Stimulated activated CD8-positive, alpha-beta memory T cell treated with anti-CD3 and anti-CD28 coated beads, Interleukin-12 subunit alpha, Interleukin-12 subunit beta, amount 100 ng/mL, for 24 hours (primary cell): ENCODE measurements around the gene RALGPS1.
"Not testable (repeated sequence)": the region's sequence is repeated elsewhere in the genome, so short reads cannot be mapped to it uniquely, and the experiment has no call there.

Source experiments
- DNase-seq: peaks from one replicate; pipeline ENCODE4 v3.0.0-alpha.2; 2020; ENCODE audit errors: extremely low read depth

RALGPS1 gene

GRCh38 chr9:127137640-127138360 is 223.2 kb downstream of the RALGPS1 start:
- no peak for DNase-seq

- no peak for DNase-seq
These were observed 223.9 kb downstream of the RALGPS1 start for GRCh38 chr9:127138444-127138843.

DNA sequence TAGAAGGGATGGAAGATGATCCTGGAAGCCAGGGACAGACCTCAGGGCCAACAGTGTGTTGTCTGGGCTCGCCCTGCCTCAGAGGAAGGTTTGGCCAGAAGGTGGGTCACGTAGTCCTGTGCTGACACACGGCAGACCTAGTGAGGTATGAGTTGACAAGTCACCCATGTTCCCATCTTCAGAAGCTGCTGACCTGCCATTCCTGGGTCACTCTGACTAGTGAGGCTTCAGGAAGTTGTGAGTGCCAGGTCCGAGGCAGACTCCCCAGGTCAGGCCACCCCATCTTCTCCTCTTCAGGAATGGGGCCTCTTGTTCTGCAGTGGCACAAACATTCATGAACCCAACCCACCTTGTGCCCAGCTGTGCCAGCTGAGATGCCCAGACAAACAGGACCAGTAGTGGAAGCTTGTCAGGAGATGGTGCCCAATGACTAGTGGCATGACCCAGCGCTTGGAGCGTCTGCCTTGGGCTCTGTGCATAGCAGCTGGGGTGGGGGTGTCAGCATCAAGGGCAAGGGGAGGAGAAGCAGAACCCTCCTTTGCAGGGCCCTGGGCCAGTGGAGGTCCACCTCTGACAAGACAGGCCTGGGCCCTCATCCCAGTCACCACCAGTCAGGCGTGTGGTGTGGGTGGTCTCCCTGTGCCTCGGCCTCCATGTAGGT is 224.6 kb downstream of the RALGPS1 start:
- DNase-seq = no peak

DNA sequence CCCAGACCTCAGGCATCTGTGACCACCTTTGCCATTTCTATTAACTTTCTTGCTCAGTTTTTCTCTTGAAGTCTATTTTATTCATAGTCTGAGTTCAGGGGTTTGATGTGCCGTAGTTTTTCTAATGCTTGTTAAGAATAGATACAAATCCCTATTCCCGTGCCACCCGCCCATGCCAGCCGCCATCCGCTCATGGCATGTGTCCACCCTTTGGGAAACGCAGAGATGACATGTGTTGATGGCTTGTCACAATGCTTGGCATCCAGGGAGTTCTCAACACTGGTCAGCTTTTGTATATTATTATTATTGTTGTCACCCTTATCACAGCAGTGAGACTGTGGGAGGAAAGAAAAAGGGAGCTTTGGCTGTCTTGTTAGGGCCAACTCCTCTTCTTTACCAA is 225.2 kb downstream of the RALGPS1 start:
- no peak for DNase-seq

- DNase-seq = no peak
These were observed 225.6 kb downstream of the RALGPS1 start for GRCh38 chr9:127140181-127140580.

GRCh38 chr9:127140842-127141675 is 226.5 kb downstream of the RALGPS1 start:
- no peak for DNase-seq

DNA sequence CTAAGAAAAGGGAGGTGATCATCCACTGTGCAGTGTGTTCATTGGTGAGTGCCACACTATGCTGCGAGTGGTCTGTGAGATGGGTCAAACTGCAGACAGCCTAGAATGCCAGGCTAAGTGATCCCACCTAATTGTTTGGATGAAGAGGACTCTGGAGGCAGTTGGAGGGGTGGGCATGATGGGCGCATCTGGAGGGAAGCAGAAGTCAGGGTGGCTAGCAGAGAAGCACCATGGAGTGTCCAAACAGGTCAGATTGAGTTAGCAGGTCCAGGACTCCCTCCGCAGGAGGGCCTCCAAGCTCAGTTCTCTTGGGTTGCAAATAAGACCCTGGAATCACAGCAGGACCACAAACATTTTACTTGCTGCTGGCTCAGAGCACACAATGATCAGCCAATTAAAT is 227.7 kb downstream of the RALGPS1 start:
- no peak for DNase-seq

DNA sequence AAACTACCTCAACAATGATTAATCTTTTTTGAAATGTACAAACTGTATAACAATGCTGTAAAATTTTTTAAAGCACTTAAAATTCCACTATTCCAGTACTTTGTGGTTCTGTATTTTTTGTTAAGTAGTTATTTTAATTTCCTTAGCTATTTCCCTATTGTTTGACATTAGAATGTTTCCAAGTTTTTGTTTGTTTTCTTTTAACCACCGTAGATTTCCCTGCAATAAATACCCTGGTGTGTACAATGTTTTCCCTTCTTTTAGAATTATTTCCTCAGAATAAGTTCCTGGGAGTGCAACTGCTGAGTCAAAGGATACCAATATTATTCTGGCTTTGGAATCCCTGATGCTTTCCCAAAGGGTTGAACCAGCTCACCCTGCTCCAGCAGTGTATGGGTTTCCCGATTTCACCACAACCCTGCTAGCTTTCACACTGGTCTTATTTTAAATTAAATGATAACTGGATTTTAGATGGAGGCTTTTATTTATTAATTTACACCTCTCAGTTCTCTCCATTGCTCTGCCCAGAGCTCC is 228.4 kb downstream of the RALGPS1 start:
- no peak for DNase-seq

DNA sequence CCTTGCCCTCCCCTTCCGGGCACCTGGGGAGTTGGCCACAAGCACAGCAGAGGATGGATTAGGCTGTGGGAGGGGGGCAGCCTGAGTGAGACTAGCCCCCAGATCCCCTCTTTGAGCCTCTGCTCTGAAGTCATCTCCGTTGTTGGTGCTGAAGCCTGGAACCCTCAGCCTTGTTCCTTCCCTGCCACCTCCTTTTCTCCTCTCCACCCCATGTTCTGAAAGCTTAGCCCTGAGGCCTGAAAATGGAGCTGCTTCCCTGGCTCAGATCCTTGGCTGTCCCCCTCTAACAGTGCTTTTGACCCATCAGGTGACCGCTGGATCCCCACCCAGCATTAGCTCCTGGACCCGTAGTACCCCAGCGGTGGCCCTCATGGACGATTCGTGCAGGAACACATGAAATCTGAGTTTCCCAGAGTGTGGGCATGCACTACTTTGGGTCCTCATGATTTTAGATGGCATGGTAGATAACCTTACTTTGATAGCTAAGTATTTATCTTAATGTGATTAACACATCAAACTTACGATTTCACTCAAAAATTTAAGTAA is 229.4 kb downstream of the RALGPS1 start:
- DNase-seq = no peak

DNA sequence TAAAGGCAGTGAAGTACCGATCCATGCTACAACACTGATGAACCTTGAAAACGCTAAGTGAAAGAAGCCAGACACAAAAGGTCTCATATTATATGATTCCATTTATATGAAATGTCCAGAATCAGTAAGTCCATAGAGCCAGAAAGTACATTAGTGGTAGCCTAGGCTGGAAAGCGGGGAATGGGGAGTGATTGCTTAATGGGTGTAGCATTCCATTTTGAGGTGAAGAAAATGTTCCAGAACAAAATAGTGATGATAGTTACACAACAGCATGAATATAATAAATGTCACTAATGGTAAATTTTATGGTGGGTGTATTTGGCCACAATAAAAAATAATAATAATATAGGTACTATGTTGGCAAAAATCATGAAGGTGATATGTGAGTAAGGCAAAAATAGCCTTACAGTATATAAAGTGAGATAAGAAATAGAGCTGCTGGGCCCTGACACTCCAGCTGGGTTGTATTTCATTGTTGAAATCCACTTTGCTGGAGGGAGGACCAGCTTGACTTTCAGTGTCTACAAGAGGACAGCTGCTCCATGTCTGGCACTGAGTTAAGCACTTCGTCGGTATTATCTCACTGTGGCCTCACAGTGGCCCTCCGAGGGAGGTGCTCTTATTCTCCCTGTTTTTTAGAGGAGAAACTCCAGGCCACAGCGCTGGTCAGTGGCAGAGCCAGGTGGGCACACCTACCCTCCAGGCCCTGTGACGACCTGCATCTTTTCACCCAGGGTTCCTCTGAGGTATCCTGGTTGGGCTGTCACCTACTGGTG is 230.3 kb downstream of the RALGPS1 start:
- DNase-seq = no peak

DNA sequence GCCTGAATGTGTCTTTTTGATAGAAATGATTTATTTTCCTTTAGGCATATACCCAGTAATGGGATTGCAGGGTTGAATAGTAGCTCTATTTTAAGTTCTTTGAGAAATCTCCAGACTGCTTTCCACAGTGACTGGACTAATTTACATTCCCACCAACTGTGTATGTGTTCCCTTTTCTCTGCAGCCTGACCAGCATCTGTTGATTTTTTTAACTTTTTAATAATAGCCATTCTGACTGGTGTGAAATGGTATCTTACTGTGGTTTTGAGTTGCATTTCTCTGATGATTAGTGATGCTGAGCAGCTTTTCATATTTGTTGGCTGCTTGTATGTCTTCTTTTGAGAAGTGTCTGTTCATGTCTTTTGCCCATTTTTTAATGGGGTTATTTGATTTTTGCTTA is 232.3 kb downstream of the RALGPS1 start:
- DNase-seq = not testable (repeated sequence)

- no peak for DNase-seq
These were observed 232.7 kb downstream of the RALGPS1 start for GRCh38 chr9:127147251-127147650.

- no peak for DNase-seq
These were observed 233.4 kb downstream of the RALGPS1 start for GRCh38 chr9:127148014-127148413.

- DNase-seq = no peak
These were observed 234.4 kb downstream of the RALGPS1 start for GRCh38 chr9:127149010-127149409.

- no peak for DNase-seq
These were observed 235.1 kb downstream of the RALGPS1 start for GRCh38 chr9:127149463-127150390.

DNA sequence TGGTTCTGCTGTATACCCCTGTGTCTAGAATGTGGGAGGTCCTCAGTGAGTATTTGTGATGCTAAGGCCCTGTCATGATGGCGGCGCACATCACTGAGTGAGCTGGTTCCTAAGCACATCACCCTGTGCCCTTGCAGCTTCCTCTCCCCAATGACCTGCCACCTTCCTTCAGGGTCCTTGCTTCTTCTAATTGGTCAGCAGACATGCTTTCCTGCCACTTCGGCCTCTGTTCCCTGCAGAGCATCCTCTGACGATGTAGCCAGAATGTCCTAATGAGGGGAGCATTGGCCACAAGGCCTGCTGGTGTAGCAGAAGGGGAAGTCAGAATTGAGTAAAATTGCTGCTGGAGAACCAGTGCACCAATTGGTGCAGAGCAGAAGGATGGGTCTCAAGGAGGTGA is 238.9 kb downstream of the RALGPS1 start:
- no peak for DNase-seq

DNA sequence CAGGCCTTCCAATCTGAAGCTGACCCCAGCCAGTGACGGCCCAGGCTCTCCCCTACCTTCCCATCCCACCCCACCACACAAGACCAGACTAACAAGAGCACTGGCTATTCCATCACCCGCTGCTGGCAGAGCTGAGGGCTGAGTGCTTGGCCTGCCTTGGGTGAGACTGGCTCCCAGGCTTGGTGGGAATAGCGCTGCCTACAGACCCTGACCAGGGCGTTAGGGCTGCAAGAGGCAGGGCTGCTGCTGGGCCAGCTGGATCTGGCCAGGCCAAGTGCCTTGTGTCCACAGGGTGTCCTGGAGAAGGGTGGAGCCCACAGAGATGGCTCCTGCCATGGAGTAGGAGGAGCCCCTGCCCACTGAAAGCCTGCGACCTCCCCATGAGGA is 239.4 kb downstream of the RALGPS1 start:
- no peak for DNase-seq

DNA sequence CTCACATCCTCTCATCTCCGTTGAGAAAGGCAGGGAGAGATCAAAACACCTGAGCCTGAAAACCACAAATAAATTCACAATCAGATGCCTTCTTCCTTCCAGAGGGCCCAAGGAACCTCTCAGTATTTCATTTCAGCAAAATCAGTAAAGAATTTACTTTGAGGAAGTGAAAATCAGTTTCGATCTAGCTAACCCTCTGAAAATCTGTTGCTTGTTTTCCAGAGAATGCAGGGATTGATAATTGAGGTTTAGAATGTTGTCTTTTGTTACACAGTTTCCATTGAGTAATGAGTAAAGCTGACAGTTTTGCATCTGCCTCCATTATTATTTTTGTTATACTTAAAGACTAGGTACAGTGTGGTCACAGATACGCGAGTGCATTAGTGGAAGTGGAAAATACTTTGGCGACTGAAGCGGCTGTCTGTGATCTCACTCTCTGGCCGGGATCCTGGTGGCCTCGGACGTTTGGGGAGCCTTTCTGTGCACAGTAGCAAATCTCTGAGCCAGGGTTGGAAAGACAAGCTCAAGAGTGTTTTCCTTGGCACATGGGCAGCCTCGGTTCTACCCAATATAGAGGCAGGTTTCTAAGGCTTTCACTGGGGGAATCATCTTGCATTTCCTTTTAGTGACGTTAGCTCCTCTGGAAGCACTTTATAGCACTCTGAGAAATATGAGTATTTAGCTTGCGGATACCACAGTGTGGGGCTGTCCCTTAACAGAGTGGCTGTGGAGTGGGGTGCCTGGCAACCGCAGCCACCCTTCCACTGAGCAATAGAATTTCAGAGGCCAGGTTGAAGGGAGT is 240.0 kb downstream of the RALGPS1 start:
- no peak for DNase-seq

GRCh38 chr9:127155314-127155960 is 240.9 kb downstream of the RALGPS1 start:
- no peak for DNase-seq
